Measurements from ENCODE around the gene SNX27. TPM values are rescaled to one million over a fixed set of nuclear protein-coding genes. Genes with fewer than 3 reads are reported as not detected.
A peak's percentile ranks its signal among the peaks of the same experiment; 100 is the strongest.
"Not testable (repeated sequence)": the region's sequence is repeated elsewhere in the genome, so short reads cannot be mapped to it uniquely, and the experiment has no call there.

The SNX27 gene
- total and polyA plus RNA-seq, 2 donors (not counting 3 experiments of a cell fraction or from before 2014, with no cell fraction given), result 8.1 to 24.9 TPM

DNA sequence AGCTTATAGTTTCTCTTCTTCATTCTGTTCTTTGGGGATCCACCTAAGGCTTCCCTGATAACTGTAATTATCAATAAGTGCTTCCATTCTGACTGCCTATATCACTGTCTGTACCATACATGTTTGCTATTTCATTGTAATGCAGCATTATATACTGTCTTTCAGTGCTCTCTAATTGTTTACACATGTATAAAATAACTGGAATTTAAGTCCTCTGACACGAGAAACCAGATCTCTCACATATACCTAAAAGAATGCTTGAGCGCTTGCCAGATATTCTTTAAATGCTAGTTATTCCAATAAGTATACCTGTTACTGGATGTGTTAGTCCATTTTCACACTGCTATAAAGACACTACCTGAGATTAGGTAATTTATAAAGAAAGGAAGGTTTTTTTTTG, 70.1 kb downstream of the SNX27 start:
- H3K4me2 ChIP-seq (ENCODE audit: insufficient read depth, low read length), result no peak overlapping the region
- ChIA-PET CTCF (interaction anchor here (1.0 to 1.2 kb wide), 2 partner anchors 8 to 144 kb away, joined by 3 to 4 read pairs; no protein-coding TSS in a partner anchor), POLR2A (no interaction called here)
- dilution Hi-C loops (cut with MboI; ENCODE audit: extremely low pct_ligation_motif_present, low sequenced_read_pairs) (no loop called here), intact Hi-C loops (cut with micrococcal nuclease) (loop anchor here (2.0 kb wide), 1 partner anchor 71 kb away; no protein-coding TSS in a partner anchor)
- no peaks in the 10 kb centered on the region for H3K79me2 ChIP-seq (ENCODE audit: control insufficient read depth, insufficient read depth, low read length)
- FAIRE-seq (no peak), DNase-seq (ENCODE audit: low read depth, low spot score) (no peak)
- TF ChIP-seq EZH2 (IDR thresholded peaks at IDR 0.05; ENCODE audit: borderline replicate concordance, low read depth, low read length, severe bottlenecking), result no peak
- TF ChIP-seq GATA2 (IDR thresholded peaks at IDR 0.05; ENCODE audit: insufficient read depth, insufficient read length, low read depth, low read length), result no peak
- TF ChIP-seq FOS (IDR thresholded peaks at IDR 0.05; ENCODE audit: borderline replicate concordance, insufficient read depth, low read length), result no peak
- H3K4me3 ChIP-seq (replicated peaks in 1 of 3; ENCODE audit: insufficient read depth in 1 of 3, low read depth in 1 of 3, low read length in 3 of 3), result no peak overlapping the region
- H3K9me1 ChIP-seq (replicated peaks; ENCODE audit: control insufficient read depth, extremely low read depth, insufficient read depth, low read length), result no peaks in the 10 kb centered on the region
- H3K9me3 ChIP-seq (replicated peaks; ENCODE audit: control insufficient read depth, insufficient read depth, low read length), result no peaks in the 10 kb centered on the region
- H3K27me3 ChIP-seq (ENCODE audit: control insufficient read depth in 2 of 2, insufficient read depth in 2 of 2, low read length in 2 of 2), result no peaks in the 10 kb centered on the region
- no peaks in the 10 kb centered on the region for H3K36me3 ChIP-seq (ENCODE audit: control insufficient read depth in 2 of 2, extremely low read depth in 1 of 2, insufficient read depth in 2 of 2, low read length in 2 of 2)
- no peak overlapping the region for H3K9ac ChIP-seq (replicated peaks; ENCODE audit: extremely low read depth, insufficient read depth, low read length)
- H2AFZ ChIP-seq (ENCODE audit: low read depth, low read length), result no peak overlapping the region
- peak overlapping the region; percentile 91 for H3K27ac ChIP-seq (ENCODE audit: insufficient read depth, low read depth, low read length)
- BruUV-seq (replicated peaks), result no TSS peak
- peaks cover 25% of the 10 kb centered on the region for H3K4me1 ChIP-seq (ENCODE audit: control insufficient read depth, extremely low read depth, insufficient read depth, low read length)
- H4K20me1 ChIP-seq (replicated peaks; ENCODE audit: control insufficient read depth, extremely low read depth, insufficient read depth, low read length), result no peaks in the 10 kb centered on the region

DNA sequence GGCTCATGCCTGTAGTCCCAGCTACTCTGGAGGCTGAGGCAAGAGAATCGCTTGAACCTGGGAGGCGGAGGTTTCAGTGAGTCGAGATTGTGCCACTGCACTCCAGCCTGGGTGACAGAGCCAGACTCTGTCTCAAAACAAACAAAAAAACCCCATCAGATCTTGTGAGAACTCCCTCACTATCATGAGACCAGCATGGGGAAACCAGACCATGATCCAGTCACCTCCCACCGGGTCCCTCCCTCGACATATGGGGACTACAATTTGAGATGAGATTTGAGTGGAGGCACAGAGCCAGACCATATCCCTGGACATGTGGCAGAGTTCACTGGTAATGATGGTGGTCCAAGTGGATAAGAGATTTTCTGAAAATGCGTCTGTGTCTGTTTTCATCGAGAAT, 71.1 kb downstream of the SNX27 start:
- H3K9ac ChIP-seq (replicated peaks; ENCODE audit: extremely low read depth, insufficient read depth, low read length); H4K20me1 ChIP-seq (replicated peaks; ENCODE audit: control insufficient read depth, extremely low read depth, insufficient read depth, low read length); H3K9me3 ChIP-seq (replicated peaks; ENCODE audit: control insufficient read depth, insufficient read depth, low read length); BruUV-seq (replicated peaks); H3K27me3 ChIP-seq (ENCODE audit: control insufficient read depth in 2 of 2, insufficient read depth in 2 of 2, low read length in 2 of 2); H3K4me3 ChIP-seq (replicated peaks in 1 of 3; ENCODE audit: insufficient read depth in 1 of 3, low read depth in 1 of 3, low read length in 3 of 3); H2AFZ ChIP-seq (ENCODE audit: low read depth, low read length); dilution Hi-C loops (cut with MboI; ENCODE audit: extremely low pct_ligation_motif_present, low sequenced_read_pairs); CTCF ChIA-PET; H3K36me3 ChIP-seq (ENCODE audit: control insufficient read depth in 2 of 2, extremely low read depth in 1 of 2, insufficient read depth in 2 of 2, low read length in 2 of 2); intact Hi-C loops (cut with micrococcal nuclease); H3K79me2 ChIP-seq (ENCODE audit: control insufficient read depth, insufficient read depth, low read length); FAIRE-seq; H3K27ac ChIP-seq (ENCODE audit: insufficient read depth, low read depth, low read length); H3K9me1 ChIP-seq (replicated peaks; ENCODE audit: control insufficient read depth, extremely low read depth, insufficient read depth, low read length); DNase-seq (ENCODE audit: low read depth, low spot score); POLR2A ChIA-PET; H3K4me2 ChIP-seq (ENCODE audit: insufficient read depth, low read length): not testable (repeated sequence)
- H3K4me1 ChIP-seq (ENCODE audit: control insufficient read depth, extremely low read depth, insufficient read depth, low read length), result peaks cover 25% of the 10 kb centered on the region

Data from endothelial cell of umbilical vein (primary cell).